Measurements from ENCODE around the gene CADPS.

CADPS gene

GRCh38 chr3:62805580-62806277, 69.5 kb downstream of the CADPS start:
- peak; percentile 59 for DNase-seq

- DNase-seq: no peak
These were observed 70.1 kb downstream of the CADPS start for GRCh38 chr3:62805106-62805505.

GRCh38 chr3:62803276-62803675, 71.9 kb downstream of the CADPS start:
- no peak for DNase-seq

GRCh38 chr3:62798000-62798399, 77.2 kb downstream of the CADPS start:
- no peak for DNase-seq

GRCh38 chr3:62797132-62797531, 78.1 kb downstream of the CADPS start:
- no peak for DNase-seq

GRCh38 chr3:62795978-62796657, 79.1 kb downstream of the CADPS start:
- DNase-seq: no peak

GRCh38 chr3:62793946-62794345, 81.3 kb downstream of the CADPS start:
- no peak for DNase-seq

GRCh38 chr3:62785384-62785783, 89.8 kb downstream of the CADPS start:
- no peak for DNase-seq

- no peak for DNase-seq
These were observed 94.1 kb downstream of the CADPS start for GRCh38 chr3:62781121-62781520.

GRCh38 chr3:62777674-62778073, 97.5 kb downstream of the CADPS start:
- DNase-seq: no peak

- DNase-seq: no peak
These were observed 98.1 kb downstream of the CADPS start for GRCh38 chr3:62777130-62777529.

GRCh38 chr3:62774221-62774620, 101.0 kb downstream of the CADPS start:
- DNase-seq: no peak

- DNase-seq: no peak
These were observed 103.7 kb downstream of the CADPS start for GRCh38 chr3:62771331-62772072.

GRCh38 chr3:62768896-62769295, 106.3 kb downstream of the CADPS start:
- DNase-seq: no peak

- no peak for DNase-seq
These were observed 113.5 kb downstream of the CADPS start for GRCh38 chr3:62761711-62762110.

- DNase-seq: no peak
These were observed 113.9 kb downstream of the CADPS start for GRCh38 chr3:62761311-62761710.

GRCh38 chr3:62758296-62759066, 116.7 kb downstream of the CADPS start:
- no peak for DNase-seq

- no peak for DNase-seq
These were observed 118.2 kb downstream of the CADPS start for GRCh38 chr3:62757045-62757444.

- DNase-seq: no peak
These were observed 119.9 kb downstream of the CADPS start for GRCh38 chr3:62755285-62755684.

- no peak for DNase-seq
These were observed 125.6 kb downstream of the CADPS start for GRCh38 chr3:62749657-62750056.

- no peak for DNase-seq
These were observed 126.1 kb downstream of the CADPS start for GRCh38 chr3:62749130-62749529.

- DNase-seq: no peak
These were observed 137.8 kb downstream of the CADPS start for GRCh38 chr3:62737449-62737848.

GRCh38 chr3:62735510-62735909, 139.7 kb downstream of the CADPS start:
- no peak for DNase-seq

Measured in COR-L47 (cell line).